Measurements from ENCODE around the gene TFIP11.

DNA sequence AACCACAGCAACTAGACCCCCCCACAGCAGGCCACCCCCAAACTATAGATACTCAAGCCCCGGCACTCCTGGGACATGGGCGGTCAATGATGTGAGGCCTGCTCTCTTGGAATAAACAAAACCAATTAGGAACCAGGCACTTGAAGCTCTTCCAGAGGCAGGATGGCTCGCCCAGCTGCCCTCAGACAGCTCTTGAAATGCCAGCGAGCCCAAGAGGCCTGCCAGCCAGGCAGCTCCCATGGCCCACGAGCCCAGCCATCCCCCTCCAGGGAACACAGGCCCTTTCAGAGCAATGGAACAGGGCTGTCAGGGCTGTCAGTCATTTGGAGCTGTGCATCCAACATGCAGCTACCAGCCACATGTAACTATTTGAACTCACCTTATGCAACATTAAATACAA lies 34.0 kb upstream of the TFIP11 start:
- TF ChIP-seq POLR2AphosphoS5 (IDR thresholded peaks at IDR 0.05; ENCODE audit: low read depth, low read length) = no peak
- no peak for TF ChIP-seq TAF1 (IDR thresholded peaks at IDR 0.05; ENCODE audit: borderline replicate concordance, insufficient read depth, low read length)

All from PFSK-1 (cell line).